IPS-NIHi7 (cell line): Measurements from ENCODE around the gene PCSK6.
"Not testable (repeated sequence)": the region's sequence is repeated elsewhere in the genome, so short reads cannot be mapped to it uniquely, and the experiment has no call there.

Experiments
- DNase-seq: peaks from one replicate; pipeline ENCODE4 v3.0.0; 2012; ENCODE audit warnings: mixed read lengths; ENCODE audit errors: extremely low spot score

The PCSK6 gene

GRCh38 chr15:101402883-101403282 lies 86.6 kb downstream of the PCSK6 start:
- DNase-seq, result not testable (repeated sequence)

GRCh38 chr15:101401286-101401685 lies 88.2 kb downstream of the PCSK6 start:
- DNase-seq, result no peak

GRCh38 chr15:101399431-101399830 lies 90.1 kb downstream of the PCSK6 start:
- no peak for DNase-seq

DNA sequence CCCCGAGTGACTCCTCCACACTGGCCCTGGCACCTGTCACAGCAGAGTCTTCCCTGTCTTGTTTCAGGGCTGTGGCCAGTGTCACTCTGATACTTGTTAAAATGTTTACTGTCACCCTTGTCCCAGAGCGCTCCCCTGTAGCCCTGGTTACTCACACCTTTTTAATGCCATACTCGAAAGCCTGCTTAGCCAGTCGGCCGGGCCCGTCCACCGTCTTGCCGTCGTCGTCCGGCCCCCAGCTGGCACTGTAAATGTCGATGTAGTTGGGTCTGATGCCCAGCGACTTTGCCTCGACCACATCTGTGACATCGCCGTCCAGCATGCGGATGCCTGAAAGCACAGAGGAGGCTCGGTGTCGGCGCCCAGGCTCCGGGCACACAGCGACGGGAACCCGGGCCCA lies 91.3 kb downstream of the PCSK6 start:
- no peak for DNase-seq

GRCh38 chr15:101397521-101398003 lies 91.9 kb downstream of the PCSK6 start:
- DNase-seq, result no peak

- DNase-seq, result no peak
Measured at GRCh38 chr15:101396484-101397261, 92.8 kb downstream of the PCSK6 start.

DNA sequence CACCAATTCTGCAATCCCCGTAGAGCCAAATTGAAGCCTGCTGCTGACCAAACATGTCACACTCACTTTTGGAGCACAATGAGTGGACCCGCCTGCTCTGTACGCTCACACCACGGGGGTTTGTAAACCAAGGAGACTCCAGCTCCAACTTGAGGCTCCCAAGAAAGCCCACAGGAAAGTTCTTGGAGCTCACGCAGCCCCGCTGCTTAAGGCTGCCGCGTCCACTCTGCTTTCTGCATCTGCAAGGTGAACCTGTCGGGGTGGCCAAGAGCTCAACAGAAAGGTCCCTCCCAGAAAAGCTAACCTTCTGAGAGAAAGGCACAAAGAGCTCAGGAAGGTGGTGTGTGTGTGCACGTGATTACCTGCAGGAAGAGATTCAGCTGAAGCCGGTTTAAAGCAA lies 94.9 kb downstream of the PCSK6 start:
- no peak for DNase-seq

- DNase-seq, result no peak
Measured at GRCh38 chr15:101394056-101394630, 95.4 kb downstream of the PCSK6 start.

DNA sequence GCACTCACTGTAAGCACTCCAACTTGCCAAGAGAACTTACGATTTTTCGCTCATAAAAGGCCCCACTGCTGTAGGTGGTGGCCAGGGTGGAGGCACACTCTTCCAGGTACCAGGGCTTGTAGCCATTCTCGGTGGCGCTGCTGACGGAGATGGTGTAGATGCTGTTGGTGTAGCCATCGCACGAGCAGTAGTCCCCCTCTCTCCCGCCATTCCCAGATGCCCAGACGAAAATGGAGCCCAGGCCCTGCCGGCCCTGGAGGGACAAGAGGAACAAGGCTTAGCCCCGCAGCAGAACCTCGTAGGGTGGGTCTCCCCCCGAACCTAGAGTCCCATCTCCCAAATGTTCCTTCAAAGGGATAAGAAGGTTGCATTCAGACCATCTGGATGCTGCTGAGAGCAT lies 96.3 kb downstream of the PCSK6 start:
- DNase-seq, result no peak

- DNase-seq, result no peak
Measured at GRCh38 chr15:101391981-101392640, 97.4 kb downstream of the PCSK6 start.

DNA sequence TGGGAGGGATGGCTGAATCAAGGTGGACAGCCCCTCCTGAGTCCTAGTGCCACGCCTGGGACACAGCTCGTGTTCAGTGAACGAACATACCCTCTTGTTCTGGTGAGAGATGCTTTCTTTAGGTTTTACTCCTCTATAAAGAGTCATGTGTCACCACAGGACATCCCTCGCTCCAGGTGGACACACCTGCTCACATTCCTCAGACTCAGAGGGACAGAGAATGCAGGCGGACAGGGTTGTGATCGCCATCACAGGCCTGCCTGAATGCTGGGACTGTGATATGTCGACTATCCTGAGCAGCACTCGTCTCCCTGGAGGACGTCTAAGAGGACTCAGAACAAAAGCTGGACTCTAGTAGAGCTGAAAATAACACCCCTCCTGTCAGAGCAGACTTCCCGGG lies 98.1 kb downstream of the PCSK6 start:
- no peak for DNase-seq

GRCh38 chr15:101390462-101390861 lies 99.0 kb downstream of the PCSK6 start:
- no peak for DNase-seq

DNA sequence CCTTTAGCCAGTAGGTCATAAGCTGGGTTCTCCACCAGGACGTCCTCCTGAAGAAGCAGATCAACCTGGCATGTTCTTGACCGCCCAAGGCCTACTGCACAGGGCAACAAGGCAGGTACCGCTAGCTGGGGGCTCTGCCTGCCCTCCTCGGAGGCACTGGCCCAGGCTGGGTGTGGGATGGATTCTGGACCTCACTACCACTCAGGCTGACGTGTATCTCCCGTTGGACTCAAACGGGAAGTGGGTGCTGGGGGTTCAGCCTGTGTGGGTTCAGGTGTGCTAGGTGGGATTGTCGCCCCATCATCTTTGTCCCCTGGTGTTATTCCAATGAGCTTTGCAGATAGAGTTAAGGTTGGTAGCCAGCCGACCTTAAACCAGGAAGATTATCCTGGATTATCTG lies 99.4 kb downstream of the PCSK6 start:
- no peak for DNase-seq

- no peak for DNase-seq
Measured at GRCh38 chr15:101389362-101389761, 100.1 kb downstream of the PCSK6 start.

DNA sequence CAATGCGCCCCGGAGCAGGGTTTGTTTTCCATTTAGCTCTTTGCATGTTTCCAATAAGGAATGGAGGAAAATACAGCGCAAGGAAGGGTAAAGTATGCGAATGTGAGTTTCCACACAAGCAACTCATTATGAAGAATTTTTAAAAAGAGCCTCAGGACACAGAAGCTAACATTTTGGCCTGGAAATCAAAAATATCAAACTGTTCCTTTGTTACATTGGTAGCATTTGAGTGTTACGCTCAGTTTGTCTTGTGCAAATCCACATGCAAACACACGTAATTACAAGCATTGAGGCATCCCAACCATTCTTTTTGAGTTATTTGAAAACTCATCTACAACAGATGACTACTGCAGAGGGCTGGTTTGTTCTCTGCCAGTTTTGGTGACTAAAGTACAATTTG lies 101.5 kb downstream of the PCSK6 start:
- no peak for DNase-seq

DNA sequence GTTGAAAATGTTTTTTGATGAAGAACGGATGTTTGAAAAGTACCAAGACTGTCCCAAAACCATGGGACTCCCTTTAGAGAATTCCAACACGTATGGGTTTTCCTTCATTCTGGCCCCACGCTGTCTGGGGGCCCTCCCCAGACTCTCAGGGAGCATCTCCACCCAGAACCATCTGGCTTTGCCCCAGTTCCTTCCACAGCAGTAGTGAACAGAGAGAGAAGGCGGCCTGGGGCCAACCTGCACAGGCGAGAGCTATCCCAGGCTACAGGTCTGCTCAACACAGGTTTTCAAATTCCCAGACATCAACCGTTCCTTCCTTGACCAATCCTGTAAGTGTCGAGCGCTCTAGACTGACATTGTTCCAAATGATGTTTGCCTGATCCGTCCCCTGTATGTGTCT lies 101.9 kb downstream of the PCSK6 start:
- no peak for DNase-seq

GRCh38 chr15:101386967-101387366 lies 102.5 kb downstream of the PCSK6 start:
- no peak for DNase-seq

- no peak for DNase-seq
Measured at GRCh38 chr15:101386006-101386405, 103.5 kb downstream of the PCSK6 start.

- DNase-seq, result no peak
Measured at GRCh38 chr15:101384276-101384675, 105.2 kb downstream of the PCSK6 start.

- no peak for DNase-seq
Measured at GRCh38 chr15:101382544-101382943, 107.0 kb downstream of the PCSK6 start.

DNA sequence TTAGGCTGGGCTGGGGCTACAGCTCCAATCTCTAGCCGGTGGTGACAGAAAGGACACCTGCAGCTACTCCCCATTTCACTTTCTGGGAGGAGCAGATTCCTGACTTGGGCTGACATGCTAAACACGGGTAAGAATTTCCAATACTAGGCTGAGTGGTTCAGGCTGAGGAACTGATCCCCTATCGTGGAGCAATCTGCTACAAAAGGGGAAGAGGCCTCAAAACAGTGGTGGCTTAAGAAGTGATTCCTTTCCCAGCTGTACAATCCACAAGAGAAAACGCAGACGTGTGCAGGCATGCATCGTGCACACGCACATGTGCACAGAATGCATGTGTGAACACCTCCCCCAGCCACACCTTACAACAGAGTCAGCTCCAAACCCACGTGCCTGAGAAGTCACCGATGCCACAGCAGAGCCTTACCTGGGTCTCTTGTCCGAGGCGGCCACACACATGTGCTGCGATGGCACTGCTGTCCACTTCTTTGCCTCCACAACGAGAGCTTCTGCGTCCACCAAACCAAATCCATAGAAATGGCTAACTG lies 107.8 kb downstream of the PCSK6 start:
- no peak for DNase-seq

- no peak for DNase-seq
Measured at GRCh38 chr15:101380146-101380545, 109.4 kb downstream of the PCSK6 start.

GRCh38 chr15:101379647-101380046 lies 109.9 kb downstream of the PCSK6 start:
- DNase-seq, result no peak
